ENCODE data around the gene PTH1R.

PTH1R gene

DNA sequence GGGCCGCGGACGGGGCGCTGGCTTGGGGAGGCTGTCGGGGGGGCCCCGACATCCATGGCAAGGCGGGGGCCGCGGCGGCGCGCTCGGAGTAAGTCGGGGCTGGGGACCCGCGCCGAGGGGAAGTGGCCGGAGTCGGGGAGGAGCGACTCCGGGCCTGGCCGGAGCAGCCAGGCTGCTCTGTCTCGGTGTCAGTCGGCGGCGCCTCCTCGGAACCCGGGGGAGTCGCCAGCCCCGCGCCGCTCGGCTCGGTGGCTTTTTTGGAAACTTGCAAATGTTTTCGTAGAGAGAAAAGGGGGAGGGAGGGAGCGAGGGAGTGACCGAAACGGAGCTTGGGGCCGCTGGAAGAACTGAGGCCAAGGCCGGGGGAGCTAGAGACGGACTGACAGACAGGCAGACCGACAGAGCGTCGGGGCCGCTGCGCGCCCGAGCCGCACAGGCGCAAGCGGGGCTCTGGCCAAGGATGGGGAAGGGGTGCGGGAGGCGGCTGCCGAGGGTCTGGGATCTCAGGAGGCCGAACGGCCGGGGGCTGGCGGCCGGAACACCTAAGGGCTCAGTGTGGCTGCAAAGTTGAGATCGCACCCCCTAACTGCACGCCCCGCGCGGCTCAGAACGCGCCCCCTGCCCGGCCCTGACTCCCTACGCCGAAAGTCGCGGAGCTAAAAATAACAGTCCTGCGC is 5.0 kb downstream of the PTH1R start:
- DNase-seq (ENCODE audit: low read depth in 2 of 2): peak in 1 of 2 donors; percentile 56

DNA sequence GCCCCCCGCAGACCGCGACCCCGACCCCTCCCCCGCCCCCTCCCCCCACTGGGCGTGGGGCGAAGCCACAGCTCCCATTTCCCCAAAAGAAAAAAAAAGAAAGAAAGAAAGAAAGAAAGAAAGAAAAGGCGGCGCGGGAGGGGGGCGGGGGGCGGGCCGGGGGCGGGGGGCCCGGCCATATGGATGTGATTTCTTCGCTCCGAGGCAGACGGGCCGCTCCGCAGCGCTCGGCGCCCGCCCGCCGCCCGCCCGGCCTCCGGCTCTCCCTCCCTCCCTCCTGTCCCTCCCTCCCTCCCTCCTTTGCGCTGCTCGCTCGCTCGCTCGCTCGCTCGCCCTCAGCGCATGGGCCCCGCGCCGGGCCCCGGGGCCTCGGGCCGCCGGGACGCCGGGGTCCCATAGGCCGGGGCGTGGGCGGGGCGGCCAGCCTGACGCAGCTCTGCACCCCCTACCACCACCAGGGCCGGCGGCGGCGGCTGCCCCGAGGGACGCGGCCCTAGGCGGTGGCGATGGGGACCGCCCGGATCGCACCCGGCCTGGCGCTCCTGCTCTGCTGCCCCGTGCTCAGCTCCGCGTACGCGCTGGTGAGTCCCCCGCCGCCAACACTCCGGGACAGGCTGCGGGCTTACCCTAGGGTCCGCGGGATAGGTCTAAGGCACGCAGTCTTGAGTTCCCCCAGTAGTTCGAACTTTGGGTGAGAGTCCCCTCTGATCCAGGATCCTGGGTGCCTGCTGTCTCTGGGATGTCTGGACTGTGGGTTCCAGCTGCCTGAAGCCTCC is 5.7 kb downstream of the PTH1R start:
- H3K4me3 ChIP-seq (replicated peaks in 1 of 2; ENCODE audit: low read depth in 2 of 2, low read length in 2 of 2): peak overlapping the region in 1 of 2 donors; percentile 58
- TF ChIP-seq, protein P1, sequence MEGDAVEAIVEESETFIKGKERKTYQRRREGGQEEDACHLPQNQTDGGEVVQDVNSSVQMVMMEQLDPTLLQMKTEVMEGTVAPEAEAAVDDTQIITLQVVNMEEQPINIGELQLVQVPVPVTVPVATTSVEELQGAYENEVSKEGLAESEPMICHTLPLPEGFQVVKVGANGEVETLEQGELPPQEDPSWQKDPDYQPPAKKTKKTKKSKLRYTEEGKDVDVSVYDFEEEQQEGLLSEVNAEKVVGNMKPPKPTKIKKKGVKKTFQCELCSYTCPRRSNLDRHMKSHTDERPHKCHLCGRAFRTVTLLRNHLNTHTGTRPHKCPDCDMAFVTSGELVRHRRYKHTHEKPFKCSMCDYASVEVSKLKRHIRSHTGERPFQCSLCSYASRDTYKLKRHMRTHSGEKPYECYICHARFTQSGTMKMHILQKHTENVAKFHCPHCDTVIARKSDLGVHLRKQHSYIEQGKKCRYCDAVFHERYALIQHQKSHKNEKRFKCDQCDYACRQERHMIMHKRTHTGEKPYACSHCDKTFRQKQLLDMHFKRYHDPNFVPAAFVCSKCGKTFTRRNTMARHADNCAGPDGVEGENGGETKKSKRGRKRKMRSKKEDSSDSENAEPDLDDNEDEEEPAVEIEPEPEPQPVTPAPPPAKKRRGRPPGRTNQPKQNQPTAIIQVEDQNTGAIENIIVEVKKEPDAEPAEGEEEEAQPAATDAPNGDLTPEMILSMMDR (IDR thresholded peaks at IDR 0.05; ENCODE audit: low read depth, low read length): no peak
- DNase-seq (ENCODE audit: low read depth in 2 of 2): peak in 1 of 2 donors; percentile 49

More for the DNA sequence above, 5.0 kb downstream of the PTH1R start:
- TF ChIP-seq, protein P1 (IDR thresholded peaks at IDR 0.05; ENCODE audit: low read depth, low read length): no peak
- H3K4me3 ChIP-seq (replicated peaks in 1 of 2; ENCODE audit: low read depth in 2 of 2, low read length in 2 of 2): peak overlapping the region; percentile 43 to 58

DNA sequence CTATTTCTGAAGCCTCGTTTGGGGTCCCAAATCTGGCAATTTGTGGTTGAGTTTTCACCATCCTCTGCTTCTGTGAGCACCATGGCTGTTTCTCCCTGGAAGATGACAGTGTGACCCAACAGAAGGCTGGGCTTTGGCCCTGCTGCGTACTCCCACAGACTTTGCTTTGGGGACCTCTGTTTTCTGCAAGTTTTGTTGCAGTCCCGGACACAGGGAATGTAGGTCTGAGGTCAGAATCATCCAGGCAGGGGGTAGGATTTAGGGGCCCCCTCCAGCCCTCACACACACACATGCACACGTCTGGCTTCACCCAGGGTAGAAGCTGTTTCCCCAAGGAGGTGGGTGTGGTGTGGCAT is 6.3 kb downstream of the PTH1R start:
- TF ChIP-seq, protein P1 (IDR thresholded peaks at IDR 0.05; ENCODE audit: low read depth, low read length): no peak
- no peak overlapping the region for H3K4me3 ChIP-seq (replicated peaks in 1 of 2; ENCODE audit: low read depth in 2 of 2, low read length in 2 of 2)
- no peak for DNase-seq (ENCODE audit: low read depth in 2 of 2)

DNA sequence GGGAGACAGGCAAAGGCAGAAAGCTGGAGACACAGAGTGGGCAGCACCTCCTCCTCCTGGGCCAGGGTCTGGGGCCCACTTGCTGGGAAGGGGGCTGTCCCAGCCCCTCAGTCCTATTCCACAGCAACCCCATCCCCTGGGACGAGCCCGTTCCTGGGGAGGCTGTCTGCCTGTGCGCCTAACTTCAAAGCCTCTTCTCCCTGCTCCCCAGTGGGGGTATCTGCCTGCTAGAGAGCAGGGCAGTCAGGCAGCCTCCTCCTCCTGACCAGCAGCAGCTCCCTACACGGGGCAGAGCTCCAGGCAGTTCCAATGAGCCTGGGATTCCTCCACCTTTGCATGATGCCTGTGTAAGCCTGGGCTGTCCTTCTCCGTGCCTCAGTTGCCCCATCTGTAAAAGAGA is 6.9 kb downstream of the PTH1R start:
- DNase-seq (ENCODE audit: low read depth in 2 of 2): no peak
- TF ChIP-seq, protein P1 (IDR thresholded peaks at IDR 0.05; ENCODE audit: low read depth, low read length): no peak
- no peak overlapping the region for H3K4me3 ChIP-seq (replicated peaks in 1 of 2; ENCODE audit: low read depth in 2 of 2, low read length in 2 of 2)

DNA sequence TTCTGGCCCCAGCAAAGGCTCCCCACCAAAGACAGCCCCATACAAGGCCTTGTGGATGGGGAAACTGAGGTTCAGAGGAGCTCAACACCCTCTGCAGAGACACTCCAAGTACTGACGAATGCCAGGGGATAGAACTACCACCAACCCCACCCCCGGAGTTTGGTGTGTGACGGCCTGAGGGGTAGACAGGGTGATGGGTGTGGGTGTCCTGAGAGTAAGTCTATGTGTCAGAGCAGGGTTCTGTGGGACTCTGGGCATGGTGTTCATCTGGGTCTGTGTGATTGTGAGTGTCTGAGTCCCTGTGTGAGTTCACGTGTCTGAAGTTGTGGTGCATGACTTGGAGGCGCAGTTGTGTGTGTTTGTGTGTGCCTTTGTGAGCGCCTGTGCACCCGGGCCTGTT is 7.4 kb downstream of the PTH1R start:
- no peak for DNase-seq (ENCODE audit: low read depth in 2 of 2)
- no peak overlapping the region for H3K4me3 ChIP-seq (replicated peaks in 1 of 2; ENCODE audit: low read depth in 2 of 2, low read length in 2 of 2)
- TF ChIP-seq, protein P1 (IDR thresholded peaks at IDR 0.05; ENCODE audit: low read depth, low read length): no peak

DNA sequence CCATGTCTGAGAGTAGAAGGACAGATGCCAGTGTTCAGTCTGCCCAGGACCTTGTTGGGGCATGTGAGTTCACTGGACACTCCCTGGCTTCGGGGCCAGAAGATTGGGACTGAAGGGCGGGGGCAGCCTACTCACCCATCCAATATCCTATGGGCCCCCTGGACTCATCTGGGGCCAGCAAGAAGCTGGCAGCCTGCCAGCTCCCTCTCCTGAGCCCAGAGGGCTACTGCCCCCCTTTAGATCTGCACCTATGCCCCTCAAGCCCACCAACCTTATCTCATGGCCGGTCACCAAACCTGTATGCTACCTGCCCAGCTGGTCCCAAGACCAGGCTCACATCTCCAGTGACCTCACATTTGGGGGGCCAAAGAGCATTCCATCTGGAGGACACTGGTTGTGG is 8.1 kb downstream of the PTH1R start:
- no peak overlapping the region for H3K4me3 ChIP-seq (replicated peaks in 1 of 2; ENCODE audit: low read depth in 2 of 2, low read length in 2 of 2)
- TF ChIP-seq, protein P1 (IDR thresholded peaks at IDR 0.05; ENCODE audit: low read depth, low read length): no peak
- no peak for DNase-seq (ENCODE audit: low read depth in 2 of 2)

Measured in cardiac fibroblast (primary cell).